GM19468 (cell line): ENCODE results near the gene OAS1.

Experiments
- ATAC-seq: cut with Tn5 transposase; IDR thresholded peaks from one replicate; pipeline ENCODE4 v1.9.1; 2021; ENCODE audit warnings: mild to moderate bottlenecking, moderate library complexity, moderate number of reproducible peaks; ENCODE audit not compliant: unreplicated experiment; ENCODE audit errors: extremely low read depth

OAS1 gene

DNA sequence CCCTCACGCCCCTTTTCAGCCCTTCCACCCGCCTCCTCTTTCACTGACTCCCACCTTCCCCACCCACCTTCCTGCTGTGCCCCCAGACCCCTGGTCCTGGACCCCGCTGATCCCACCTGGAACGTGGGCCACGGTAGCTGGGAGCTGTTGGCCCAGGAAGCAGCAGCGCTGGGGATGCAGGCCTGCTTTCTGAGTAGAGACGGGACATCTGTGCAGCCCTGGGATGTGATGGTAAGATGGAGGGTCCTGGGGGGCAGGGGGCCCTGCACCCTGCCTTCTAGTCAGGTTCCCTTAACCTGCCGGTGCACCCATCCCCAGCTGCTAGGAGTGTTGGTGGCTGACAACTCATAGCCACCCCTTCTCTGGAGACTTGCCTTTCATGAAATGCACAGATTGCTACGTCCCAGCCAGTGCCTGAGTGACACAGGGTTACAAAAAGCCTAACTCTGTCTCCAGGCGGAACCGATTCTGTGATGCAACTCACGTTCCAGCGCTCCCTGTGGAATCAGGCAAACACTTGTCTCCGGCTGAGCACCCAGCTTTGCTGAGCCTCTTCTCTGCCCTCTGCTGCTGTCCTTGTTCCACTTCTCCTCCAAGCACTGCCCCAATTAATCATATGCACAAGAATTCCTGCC, 56.6 kb downstream of the OAS1 start:
- ATAC-seq: no peak

GRCh38 chr12:112964067-112964670, 57.4 kb downstream of the OAS1 start:
- no peak for ATAC-seq

GRCh38 chr12:112964915-112965314, 58.2 kb downstream of the OAS1 start:
- ATAC-seq: no peak

DNA sequence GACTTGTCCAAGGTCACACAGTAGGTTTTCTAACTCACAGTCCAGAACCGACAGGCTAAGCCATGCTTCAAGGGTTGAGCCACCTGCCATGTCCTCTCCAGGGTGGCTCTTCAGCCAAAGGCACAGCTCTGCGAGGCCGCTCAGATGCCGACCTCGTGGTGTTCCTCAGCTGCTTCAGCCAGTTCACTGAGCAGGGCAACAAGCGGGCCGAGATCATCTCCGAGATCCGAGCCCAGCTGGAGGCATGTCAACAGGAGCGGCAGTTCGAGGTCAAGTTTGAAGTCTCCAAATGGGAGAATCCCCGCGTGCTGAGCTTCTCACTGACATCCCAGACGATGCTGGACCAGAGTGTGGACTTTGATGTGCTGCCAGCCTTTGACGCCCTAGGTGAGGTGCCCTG, 58.9 kb downstream of the OAS1 start:
- ATAC-seq: no peak

- no peak for ATAC-seq
Observed at GRCh38 chr12:112967306-112967705, 60.5 kb downstream of the OAS1 start.

GRCh38 chr12:112967858-112968257, 61.1 kb downstream of the OAS1 start:
- no peak for ATAC-seq
